GM19239 (cell line): ENCODE data around the gene ANKRD44.
A peak's percentile ranks its signal among the peaks of the same experiment; 100 is the strongest.

Source experiments
- DNase-seq: peaks from one replicate; pipeline ENCODE4 v3.0.0; 2011; ENCODE audit warnings: low spot score; ENCODE audit not compliant: insufficient read length
- FAIRE-seq: peaks from 2 replicates; lab custom pipeline; 2011; peaks lifted over from hg19 to GRCh38; lab: Jason Lieb, UNC

The ANKRD44 gene

GRCh38 chr2:197212344-197213262 is 98.0 kb downstream of the ANKRD44 start:
- DNase-seq, result no peak
- peak; percentile 98 for FAIRE-seq

- FAIRE-seq (no peak), DNase-seq (no peak)
These were observed 98.7 kb downstream of the ANKRD44 start for GRCh38 chr2:197211881-197212342.

GRCh38 chr2:197210430-197210829 is 100.2 kb downstream of the ANKRD44 start:
- DNase-seq, result no peak
- peak; percentile 94 for FAIRE-seq

GRCh38 chr2:197209742-197210408 is 100.7 kb downstream of the ANKRD44 start:
- DNase-seq (no peak), FAIRE-seq (no peak)

- DNase-seq (no peak), FAIRE-seq (no peak)
These were observed 101.3 kb downstream of the ANKRD44 start for GRCh38 chr2:197209246-197209645.

- FAIRE-seq (no peak), DNase-seq (no peak)
These were observed 101.7 kb downstream of the ANKRD44 start for GRCh38 chr2:197208841-197209240.

- DNase-seq (no peak), FAIRE-seq (no peak)
These were observed 102.6 kb downstream of the ANKRD44 start for GRCh38 chr2:197208024-197208423.

- FAIRE-seq, result peak; percentile 86
- no peak for DNase-seq
These were observed 103.0 kb downstream of the ANKRD44 start for GRCh38 chr2:197207598-197207997.

- FAIRE-seq, result peak; percentile 53
- DNase-seq, result no peak
These were observed 103.5 kb downstream of the ANKRD44 start for GRCh38 chr2:197207106-197207505.

- FAIRE-seq (peak; percentile 98), DNase-seq (no peak)
These were observed 104.9 kb downstream of the ANKRD44 start for GRCh38 chr2:197205585-197206215.

- DNase-seq (no peak), FAIRE-seq (peak; percentile 65)
These were observed 105.9 kb downstream of the ANKRD44 start for GRCh38 chr2:197204519-197205250.

- no peak for DNase-seq
- no peak for FAIRE-seq
These were observed 108.7 kb downstream of the ANKRD44 start for GRCh38 chr2:197201874-197202273.

GRCh38 chr2:197200762-197201058 is 109.9 kb downstream of the ANKRD44 start:
- no peak for DNase-seq

GRCh38 chr2:197200051-197200761 is 110.4 kb downstream of the ANKRD44 start:
- FAIRE-seq (peak; percentile 89), DNase-seq (no peak)

More at GRCh38 chr2:197200762-197201058, 109.9 kb downstream of the ANKRD44 start:
- no peak for FAIRE-seq

- peak; percentile 98 for FAIRE-seq
- peak; percentile 52 for DNase-seq
These were observed 111.7 kb downstream of the ANKRD44 start for GRCh38 chr2:197198890-197199289.

- peak; percentile 85 for FAIRE-seq
- no peak for DNase-seq
These were observed 112.7 kb downstream of the ANKRD44 start for GRCh38 chr2:197197895-197198311.

- FAIRE-seq (peak; percentile 84), DNase-seq (no peak)
These were observed 113.9 kb downstream of the ANKRD44 start for GRCh38 chr2:197196541-197197180.

GRCh38 chr2:197195518-197195917 is 115.1 kb downstream of the ANKRD44 start:
- FAIRE-seq, result peak; percentile 78
- no peak for DNase-seq

GRCh38 chr2:197191940-197192322 is 118.6 kb downstream of the ANKRD44 start:
- FAIRE-seq (no peak), DNase-seq (no peak)
